ENCODE results near the gene SMTNL2.

DNA sequence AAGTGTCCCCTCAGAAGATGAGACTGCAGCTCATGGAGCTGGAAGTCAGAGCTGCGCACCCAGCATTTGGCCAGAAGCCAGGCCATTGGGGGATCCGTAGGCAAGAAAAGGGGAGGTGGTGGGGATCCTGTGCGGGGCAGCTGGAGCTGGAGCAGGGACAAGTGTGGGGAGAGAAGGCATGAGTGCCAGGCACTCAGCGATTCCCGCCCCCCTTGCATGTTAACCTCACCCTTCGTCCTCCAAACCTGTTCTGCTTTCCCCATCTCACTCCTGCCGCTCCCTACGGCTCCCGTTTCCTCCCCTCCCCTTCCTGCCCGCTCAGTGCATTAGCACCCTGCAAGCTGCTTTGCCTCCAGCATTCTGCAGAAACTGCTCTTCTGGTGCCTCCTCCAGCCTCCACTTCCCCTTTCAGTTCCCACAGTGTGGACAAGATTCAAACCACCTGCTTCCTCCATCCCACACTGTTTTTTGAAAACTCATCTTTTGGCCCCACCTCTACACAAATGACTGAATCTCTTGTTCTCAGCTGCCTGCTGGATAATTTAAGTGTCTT lies 51.6 kb downstream of the SMTNL2 start:
- TF ChIP-seq, protein P1, sequence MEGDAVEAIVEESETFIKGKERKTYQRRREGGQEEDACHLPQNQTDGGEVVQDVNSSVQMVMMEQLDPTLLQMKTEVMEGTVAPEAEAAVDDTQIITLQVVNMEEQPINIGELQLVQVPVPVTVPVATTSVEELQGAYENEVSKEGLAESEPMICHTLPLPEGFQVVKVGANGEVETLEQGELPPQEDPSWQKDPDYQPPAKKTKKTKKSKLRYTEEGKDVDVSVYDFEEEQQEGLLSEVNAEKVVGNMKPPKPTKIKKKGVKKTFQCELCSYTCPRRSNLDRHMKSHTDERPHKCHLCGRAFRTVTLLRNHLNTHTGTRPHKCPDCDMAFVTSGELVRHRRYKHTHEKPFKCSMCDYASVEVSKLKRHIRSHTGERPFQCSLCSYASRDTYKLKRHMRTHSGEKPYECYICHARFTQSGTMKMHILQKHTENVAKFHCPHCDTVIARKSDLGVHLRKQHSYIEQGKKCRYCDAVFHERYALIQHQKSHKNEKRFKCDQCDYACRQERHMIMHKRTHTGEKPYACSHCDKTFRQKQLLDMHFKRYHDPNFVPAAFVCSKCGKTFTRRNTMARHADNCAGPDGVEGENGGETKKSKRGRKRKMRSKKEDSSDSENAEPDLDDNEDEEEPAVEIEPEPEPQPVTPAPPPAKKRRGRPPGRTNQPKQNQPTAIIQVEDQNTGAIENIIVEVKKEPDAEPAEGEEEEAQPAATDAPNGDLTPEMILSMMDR (IDR thresholded peaks at IDR 0.05), result no peak
- TF ChIP-seq POLR2A (IDR thresholded peaks at IDR 0.05; ENCODE audit: low read depth), result no peak
- no peak for TF ChIP-seq EP300 (IDR thresholded peaks at IDR 0.05)
